Activated CD4-positive, alpha-beta T cell treated with anti-CD3 and anti-CD28 coated beads, Interleukin-2, amount 50 U/mL, for 16 hours (primary cell): ENCODE measurements around the gene ADCY5.
A peak's percentile ranks its signal among the peaks of the same experiment; 100 is the strongest.

Experiments
- DNase-seq: peaks from one replicate; pipeline ENCODE4 v3.0.0-alpha.2; 2020

ADCY5 gene

GRCh38 chr3:123296261-123296660 lies 152.6 kb downstream of the ADCY5 start:
- no peak for DNase-seq

GRCh38 chr3:123295901-123296250 lies 153.0 kb downstream of the ADCY5 start:
- DNase-seq, result no peak

GRCh38 chr3:123295171-123295900 lies 153.6 kb downstream of the ADCY5 start:
- DNase-seq, result no peak

- no peak for DNase-seq
These were observed 154.5 kb downstream of the ADCY5 start for GRCh38 chr3:123294296-123294938.

GRCh38 chr3:123292321-123293310 lies 156.3 kb downstream of the ADCY5 start:
- no peak for DNase-seq

- no peak for DNase-seq
These were observed 157.5 kb downstream of the ADCY5 start for GRCh38 chr3:123291404-123291803.

- no peak for DNase-seq
These were observed 157.9 kb downstream of the ADCY5 start for GRCh38 chr3:123290962-123291361.

- DNase-seq, result no peak
These were observed 158.6 kb downstream of the ADCY5 start for GRCh38 chr3:123290107-123290930.

- DNase-seq, result no peak
These were observed 159.3 kb downstream of the ADCY5 start for GRCh38 chr3:123289391-123290106.

- DNase-seq, result no peak
These were observed 161.0 kb downstream of the ADCY5 start for GRCh38 chr3:123287962-123288302.

- no peak for DNase-seq
These were observed 161.6 kb downstream of the ADCY5 start for GRCh38 chr3:123287051-123287961.

GRCh38 chr3:123286308-123287023 lies 162.4 kb downstream of the ADCY5 start:
- peak; percentile 53 for DNase-seq

GRCh38 chr3:123285931-123286307 lies 163.0 kb downstream of the ADCY5 start:
- DNase-seq, result no peak

GRCh38 chr3:123285479-123285878 lies 163.4 kb downstream of the ADCY5 start:
- DNase-seq, result no peak

- DNase-seq, result no peak
These were observed 163.8 kb downstream of the ADCY5 start for GRCh38 chr3:123285066-123285465.

- DNase-seq, result no peak
These were observed 164.4 kb downstream of the ADCY5 start for GRCh38 chr3:123284399-123285010.

GRCh38 chr3:123283657-123284398 lies 165.1 kb downstream of the ADCY5 start:
- no peak for DNase-seq

- DNase-seq, result no peak
These were observed 165.8 kb downstream of the ADCY5 start for GRCh38 chr3:123283074-123283473.

GRCh38 chr3:123282461-123282860 lies 166.4 kb downstream of the ADCY5 start:
- DNase-seq, result no peak
